Measurements from ENCODE around the gene IGF1R.

IGF1R gene

GRCh38 chr15:98812716-98813446 lies 164.5 kb downstream of the IGF1R start:
- H2AFZ ChIP-seq (ENCODE audit: low read depth, low read length): no peak overlapping the region
- H3K4me3 ChIP-seq (ENCODE audit: low read depth in 1 of 2, low read length in 2 of 2): no peak overlapping the region
- DNase-seq (no peak), ATAC-seq (ENCODE audit: insufficient read depth, low read depth) (no peak)
- no peaks in the 10 kb centered on the region for H3K9me3 ChIP-seq (ENCODE audit: insufficient read depth, low read length, severe bottlenecking)
- no peak overlapping the region for H3K4me2 ChIP-seq (ENCODE audit: insufficient read depth, low read length)
- H3K9ac ChIP-seq (ENCODE audit: low read depth, low read length): no peak overlapping the region
- H3K27me3 ChIP-seq (ENCODE audit: insufficient read depth, low read length, poor library complexity): no peaks in the 10 kb centered on the region
- TF ChIP-seq CTCF (IDR thresholded peaks at IDR 0.05; ENCODE audit: borderline replicate concordance, extremely low read depth, low read length, poor library complexity, severe bottlenecking) (no peak), EZH2 (IDR thresholded peaks at IDR 0.05; ENCODE audit: borderline replicate concordance, low read depth, low read length, severe bottlenecking) (no peak)
- H3K4me1 ChIP-seq (ENCODE audit: insufficient read depth, low read length): no peaks in the 10 kb centered on the region
- peaks cover 17% of the 10 kb centered on the region; the same call in 1 of the 2 replicates for H4K20me1 ChIP-seq (ENCODE audit: insufficient read depth, low read length)
- peaks cover 23% of the 10 kb centered on the region for H3K79me2 ChIP-seq (ENCODE audit: insufficient read depth, low read length)
- no peaks in the 10 kb centered on the region for H3K36me3 ChIP-seq (ENCODE audit: insufficient read depth, low read length)
- no peak overlapping the region for H3K27ac ChIP-seq (ENCODE audit: low read length)

- no peak overlapping the region for H3K27ac ChIP-seq (ENCODE audit: low read length)
- TF ChIP-seq CTCF (IDR thresholded peaks at IDR 0.05; ENCODE audit: borderline replicate concordance, extremely low read depth, low read length, poor library complexity, severe bottlenecking) (no peak), EZH2 (IDR thresholded peaks at IDR 0.05; ENCODE audit: borderline replicate concordance, low read depth, low read length, severe bottlenecking) (no peak)
- H3K9me3 ChIP-seq (ENCODE audit: insufficient read depth, low read length, severe bottlenecking): no peaks in the 10 kb centered on the region
- H3K36me3 ChIP-seq (ENCODE audit: insufficient read depth, low read length): no peaks in the 10 kb centered on the region
- no peak overlapping the region for H2AFZ ChIP-seq (ENCODE audit: low read depth, low read length)
- DNase-seq (no peak), ATAC-seq (ENCODE audit: insufficient read depth, low read depth) (no peak)
- no peak overlapping the region for H3K4me3 ChIP-seq (ENCODE audit: low read depth in 1 of 2, low read length in 2 of 2)
- H3K4me1 ChIP-seq (ENCODE audit: insufficient read depth, low read length): no peaks in the 10 kb centered on the region
- no peak overlapping the region for H3K4me2 ChIP-seq (ENCODE audit: insufficient read depth, low read length)
- no peaks in the 10 kb centered on the region for H3K27me3 ChIP-seq (ENCODE audit: insufficient read depth, low read length, poor library complexity)
- peaks cover 17% of the 10 kb centered on the region for H3K79me2 ChIP-seq (ENCODE audit: insufficient read depth, low read length)
- peaks cover 16% of the 10 kb centered on the region; the same call in 1 of the 2 replicates for H4K20me1 ChIP-seq (ENCODE audit: insufficient read depth, low read length)
- H3K9ac ChIP-seq (ENCODE audit: low read depth, low read length): no peak overlapping the region
These were observed 165.6 kb downstream of the IGF1R start for GRCh38 chr15:98813951-98814350.

- TF ChIP-seq EZH2 (IDR thresholded peaks at IDR 0.05; ENCODE audit: borderline replicate concordance, low read depth, low read length, severe bottlenecking) (no peak), CTCF (IDR thresholded peaks at IDR 0.05; ENCODE audit: borderline replicate concordance, extremely low read depth, low read length, poor library complexity, severe bottlenecking) (no peak)
- Histone ChIP-seq H2AFZ (ENCODE audit: low read depth, low read length) (no peak overlapping the region), H3K27ac (ENCODE audit: low read length) (no peak overlapping the region), H3K4me2 (ENCODE audit: insufficient read depth, low read length) (no peak overlapping the region), H3K9me3 (ENCODE audit: insufficient read depth, low read length, severe bottlenecking) (no peaks in the 10 kb centered on the region), H4K20me1 (ENCODE audit: insufficient read depth, low read length) (peaks cover 10% of the 10 kb centered on the region; the same call in 1 of the 2 replicates), H3K4me1 (ENCODE audit: insufficient read depth, low read length) (no peaks in the 10 kb centered on the region), H3K36me3 (ENCODE audit: insufficient read depth, low read length) (no peaks in the 10 kb centered on the region), H3K79me2 (ENCODE audit: insufficient read depth, low read length) (peaks cover 13% of the 10 kb centered on the region), H3K27me3 (ENCODE audit: insufficient read depth, low read length, poor library complexity) (no peaks in the 10 kb centered on the region), H3K9ac (ENCODE audit: low read depth, low read length) (no peak overlapping the region), H3K4me3 (ENCODE audit: low read depth in 1 of 2, low read length in 2 of 2) (no peak overlapping the region)
- DNase-seq (no peak), ATAC-seq (ENCODE audit: insufficient read depth, low read depth) (no peak)
These were observed 166.9 kb downstream of the IGF1R start for GRCh38 chr15:98815207-98815606.

Data from DND-41 (cell line).